ENCODE results near the gene DCUN1D5. TPM values are rescaled to one million over a fixed set of nuclear protein-coding genes. Genes with fewer than 3 reads are reported as not detected.

The DCUN1D5 gene
- total RNA-seq (2014; rRNA removed): 63.3 and 98.1 TPM in 2 replicates
- polyA plus RNA-seq (2012): 39.8 TPM

GRCh38 chr11:103091801-103092524, at the start of gene DCUN1D5:
Gene DCUN1D5, minus strand, starts transcription at chr11:103092160. Its CDS starts 288 bp downstream, at chr11:103091872.
- DNase-seq (ENCODE audit: low read depth): peak; percentile 90

- no peak for DNase-seq (ENCODE audit: low read depth)
Observed at GRCh38 chr11:103125462-103125861, 33.5 kb upstream of the DCUN1D5 start.

GRCh38 chr11:103114836-103115235, 22.9 kb upstream of the DCUN1D5 start:
- DNase-seq (ENCODE audit: low read depth): no peak

GRCh38 chr11:103112364-103112763, 20.4 kb upstream of the DCUN1D5 start:
- DNase-seq (ENCODE audit: low read depth): no peak

- DNase-seq (ENCODE audit: low read depth): no peak
Observed at GRCh38 chr11:103111400-103111799, 19.4 kb upstream of the DCUN1D5 start.

GRCh38 chr11:103110391-103110790, 18.4 kb upstream of the DCUN1D5 start:
- peak; percentile 53 for DNase-seq (ENCODE audit: low read depth)

- DNase-seq (ENCODE audit: low read depth): peak; percentile 33
Observed at GRCh38 chr11:103109818-103110388, 17.9 kb upstream of the DCUN1D5 start.

- DNase-seq (ENCODE audit: low read depth): peak; percentile 92
Observed at GRCh38 chr11:103108933-103109817, 17.2 kb upstream of the DCUN1D5 start, which contains the start of gene DYNC2H1. Gene DYNC2H1, plus strand, starts transcription at chr11:103109426. Its CDS starts 149 bp downstream, at chr11:103109575.

GRCh38 chr11:103097279-103097678, 5.3 kb upstream of the DCUN1D5 start:
- DNase-seq (ENCODE audit: low read depth): no peak

- DNase-seq (ENCODE audit: low read depth): peak; percentile 29
Observed at GRCh38 chr11:103091064-103091800, 728 bp downstream of the DCUN1D5 start.

GRCh38 chr11:103086461-103086860, 5.5 kb downstream of the DCUN1D5 start:
- no peak for DNase-seq (ENCODE audit: low read depth)

GRCh38 chr11:103085758-103086365, 6.1 kb downstream of the DCUN1D5 start:
- DNase-seq (ENCODE audit: low read depth): peak; percentile 4

GRCh38 chr11:103079833-103080232, 12.1 kb downstream of the DCUN1D5 start:
- DNase-seq (ENCODE audit: low read depth): peak; percentile 5

- no peak for DNase-seq (ENCODE audit: low read depth)
Observed at GRCh38 chr11:103078710-103079109, 13.2 kb downstream of the DCUN1D5 start.

GRCh38 chr11:103077554-103077953, 14.4 kb downstream of the DCUN1D5 start:
- no peak for DNase-seq (ENCODE audit: low read depth)

- no peak for DNase-seq (ENCODE audit: low read depth)
Observed at GRCh38 chr11:103076361-103076760, 15.6 kb downstream of the DCUN1D5 start.

GRCh38 chr11:103071008-103071407, 21.0 kb downstream of the DCUN1D5 start:
- DNase-seq (ENCODE audit: low read depth): no peak

- DNase-seq (ENCODE audit: low read depth): no peak
Observed at GRCh38 chr11:103070142-103070541, 21.8 kb downstream of the DCUN1D5 start.

GRCh38 chr11:103069367-103069766, 22.6 kb downstream of the DCUN1D5 start:
- DNase-seq (ENCODE audit: low read depth): no peak

- no peak for DNase-seq (ENCODE audit: low read depth)
Observed at GRCh38 chr11:103067118-103067517, 24.8 kb downstream of the DCUN1D5 start.

- no peak for DNase-seq (ENCODE audit: low read depth)
Observed at GRCh38 chr11:103061656-103062055, 30.3 kb downstream of the DCUN1D5 start.

Data from LHCN-M2 (cell line).